Muscle layer of duodenum (tissue), 2 donors: ENCODE measurements around the gene TTC7B.

Experiments used
- H3K27ac ChIP-seq: one replicate; pipeline ENCODE4 v1.7.0; 2013; ENCODE audit warnings: mild to moderate bottlenecking, low read length
- H3K27me3 ChIP-seq: one replicate; pipeline ENCODE4 v1.7.0; 2013; ENCODE audit warnings: low read depth, mild to moderate bottlenecking, control low read depth, low read length
- H3K36me3 ChIP-seq, 2 donors: one replicate each; pipeline ENCODE4 v1.7.0; 2013; ENCODE audit warnings: low read length in 2 of 2, control low read depth in 1 of 2, mild to moderate bottlenecking in 1 of 2; ENCODE audit not compliant: insufficient read depth in 2 of 2, control insufficient read depth in 1 of 2
- H3K4me1 ChIP-seq, 2 donors: one replicate each; pipeline ENCODE4 v1.7.0; 2013; ENCODE audit warnings: low read length in 2 of 2, mild to moderate bottlenecking in 2 of 2, control low read depth in 1 of 2, moderate library complexity in 1 of 2; ENCODE audit not compliant: insufficient read depth in 2 of 2, control insufficient read depth in 1 of 2
- H3K4me3 ChIP-seq, 2 donors: one replicate each; pipeline ENCODE4 v1.7.0; 2013; ENCODE audit warnings: low read length in 2 of 2, low read depth in 1 of 2, mild to moderate bottlenecking in 1 of 2
- H3K9me3 ChIP-seq, 2 donors: one replicate each; pipeline ENCODE4 v1.7.0; 2013; ENCODE audit warnings: low read length in 2 of 2, control low read depth in 1 of 2, mild to moderate bottlenecking in 1 of 2; ENCODE audit not compliant: control insufficient read depth in 1 of 2
- donor health status: healthy.

TTC7B gene

GRCh38 chr14:90812109-90812508 is 4.1 kb downstream of the TTC7B start:
- no peak overlapping the region for H3K4me3 ChIP-seq
- no peaks in the 10 kb centered on the region for H3K36me3 ChIP-seq
- no peaks in the 10 kb centered on the region for H3K27me3 ChIP-seq
- no peaks in the 10 kb centered on the region for H3K9me3 ChIP-seq
- H3K4me1 ChIP-seq, result peaks cover 0 to 35% of the 10 kb centered on the region in 2 donors
- no peak overlapping the region for H3K27ac ChIP-seq

- Histone ChIP-seq H3K36me3 (no peaks in the 10 kb centered on the region), H3K4me1 (peaks cover 0 to 37% of the 10 kb centered on the region in 2 donors), H3K27me3 (no peaks in the 10 kb centered on the region), H3K9me3 (no peaks in the 10 kb centered on the region), H3K4me3 (no peak overlapping the region), H3K27ac (no peak overlapping the region)
Observed at GRCh38 chr14:90811641-90812040, 4.6 kb downstream of the TTC7B start.

- Histone ChIP-seq H3K27me3 (no peaks in the 10 kb centered on the region), H3K4me1 (peaks cover 0 to 41% of the 10 kb centered on the region in 2 donors), H3K36me3 (no peaks in the 10 kb centered on the region), H3K4me3 (no peak overlapping the region), H3K27ac (no peak overlapping the region), H3K9me3 (no peaks in the 10 kb centered on the region)
Observed at GRCh38 chr14:90810806-90811205, 5.4 kb downstream of the TTC7B start.

- no peak overlapping the region for H3K27ac ChIP-seq
- H3K9me3 ChIP-seq, result no peaks in the 10 kb centered on the region
- H3K4me1 ChIP-seq, result peaks cover 0 to 34% of the 10 kb centered on the region in 2 donors
- H3K27me3 ChIP-seq, result no peaks in the 10 kb centered on the region
- H3K4me3 ChIP-seq, result no peak overlapping the region
- no peaks in the 10 kb centered on the region for H3K36me3 ChIP-seq
Observed at GRCh38 chr14:90809530-90810312, 6.5 kb downstream of the TTC7B start.

GRCh38 chr14:90808759-90809529 is 7.3 kb downstream of the TTC7B start:
- H3K36me3 ChIP-seq, result no peaks in the 10 kb centered on the region
- no peaks in the 10 kb centered on the region for H3K9me3 ChIP-seq
- H3K27ac ChIP-seq, result no peak overlapping the region
- no peaks in the 10 kb centered on the region for H3K27me3 ChIP-seq
- no peak overlapping the region for H3K4me3 ChIP-seq
- peaks cover 0 to 26% of the 10 kb centered on the region in 2 donors for H3K4me1 ChIP-seq

- Histone ChIP-seq H3K4me1 (peaks cover 0 to 25% of the 10 kb centered on the region in 2 donors), H3K36me3 (no peaks in the 10 kb centered on the region), H3K27ac (no peak overlapping the region), H3K9me3 (no peaks in the 10 kb centered on the region), H3K27me3 (no peaks in the 10 kb centered on the region), H3K4me3 (no peak overlapping the region)
Observed at GRCh38 chr14:90807060-90807459, 9.2 kb downstream of the TTC7B start.

- no peak overlapping the region for H3K27ac ChIP-seq
- H3K4me1 ChIP-seq, result peaks cover 0 to 25% of the 10 kb centered on the region in 2 donors
- H3K36me3 ChIP-seq, result no peaks in the 10 kb centered on the region
- H3K9me3 ChIP-seq, result no peaks in the 10 kb centered on the region
- no peaks in the 10 kb centered on the region for H3K27me3 ChIP-seq
- H3K4me3 ChIP-seq, result no peak overlapping the region
Observed at GRCh38 chr14:90805662-90806540, 10.3 kb downstream of the TTC7B start.

- Histone ChIP-seq H3K4me3 (no peak overlapping the region), H3K4me1 (peaks cover 0 to 25% of the 10 kb centered on the region in 2 donors), H3K27ac (no peak overlapping the region), H3K36me3 (no peaks in the 10 kb centered on the region), H3K9me3 (no peaks in the 10 kb centered on the region), H3K27me3 (no peaks in the 10 kb centered on the region)
Observed at GRCh38 chr14:90805084-90805391, 11.2 kb downstream of the TTC7B start.

GRCh38 chr14:90804292-90805083 is 11.7 kb downstream of the TTC7B start:
- Histone ChIP-seq H3K36me3 (no peaks in the 10 kb centered on the region), H3K4me3 (no peak overlapping the region), H3K27ac (no peak overlapping the region), H3K27me3 (no peaks in the 10 kb centered on the region), H3K9me3 (no peaks in the 10 kb centered on the region), H3K4me1 (peaks cover 0 to 25% of the 10 kb centered on the region in 2 donors)

GRCh38 chr14:90803249-90803648 is 13.0 kb downstream of the TTC7B start:
- Histone ChIP-seq H3K9me3 (no peaks in the 10 kb centered on the region), H3K27me3 (no peaks in the 10 kb centered on the region), H3K27ac (no peak overlapping the region), H3K4me1 (peaks cover 0 to 18% of the 10 kb centered on the region in 2 donors), H3K4me3 (no peak overlapping the region), H3K36me3 (no peaks in the 10 kb centered on the region)
